Lower leg skin (tissue), 4 donors: ENCODE measurements around the gene SMC3. TPM values are rescaled to one million over a fixed set of nuclear protein-coding genes. Genes with fewer than 3 reads are reported as not detected.

Source experiments
- DNase-seq, 2 donors: peaks; one replicate each; pipeline ENCODE4 v3.0.0-alpha.2; 2019; ENCODE audit warnings: low spot score in 2 of 2
- H3K4me3 ChIP-seq: fragments of 200-600 bp; sonication (generic); 2 replicates; pipeline ENCODE4 v1.5.1; 2017; ENCODE audit warnings: mild to moderate bottlenecking, low read depth; ENCODE audit not compliant: poor library complexity, severe bottlenecking
- POLR2A ChIP-seq, 2 donors: fragments of 450-650 bp; IDR thresholded peaks; one replicate each; pipeline ENCODE4 v1.6.1; 2016 to 2017; ENCODE audit warnings: antibody characterized with exemption in 2 of 2, mild to moderate bottlenecking in 1 of 2, moderate library complexity in 1 of 2
- WGBS, 2 donors: methylation state at CpG; one replicate each; pipeline ENCODE4 v1.1.5; 2018; 5-methylcytosine and 5-hydroxymethylcytosine counted together
- intact Hi-C: fragments of 100-400 bp; cut with DNase I; formaldehyde crosslinking; loops from one replicate; pipeline ENCODE4 v1.15.0; 2023; ENCODE audit warnings: low total_unique reads
- total RNA-seq, 4 donors: library from RNA; depleted of rRNA; stranded (reverse); fragments of >200 nt; gene quantifications; one replicate each; pipeline ENCODE4 v1.1.0, GENCODE V29; 2016
- TF ChIP-seq, protein P1 (sequence below), 3 donors: fragments of 450-650 bp; IDR thresholded peaks; one replicate each; pipeline ENCODE4 v1.5.1; 2016; ENCODE audit warnings: antibody characterized with exemption in 3 of 3, mild to moderate bottlenecking in 3 of 3, moderate library complexity in 2 of 3

The SMC3 gene
- total RNA-seq, 4 donors from 2014 or later: 23.7 to 31.6 (median 30.5) TPM

DNA sequence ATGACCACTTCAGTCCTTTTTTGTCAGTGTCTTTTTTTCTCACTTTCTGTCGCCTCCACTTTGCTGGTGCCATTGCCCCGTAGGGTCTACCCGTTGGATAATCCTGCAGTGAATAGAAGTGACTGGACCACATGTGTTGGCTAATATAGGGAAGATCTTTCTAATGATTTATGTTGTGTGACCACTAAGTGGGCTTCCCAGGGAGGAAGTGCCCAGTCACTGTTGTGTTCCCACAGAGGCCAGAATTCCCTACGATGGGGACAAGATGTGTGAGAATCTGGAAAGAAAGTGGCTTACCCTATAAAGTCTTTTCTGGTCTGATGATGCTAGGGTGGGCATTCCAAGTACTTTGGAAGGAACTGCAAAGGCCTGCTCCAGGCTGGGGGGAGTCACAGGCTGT, 28.4 kb upstream of the SMC3 start:
- no peak overlapping the region for H3K4me3 ChIP-seq
- TF ChIP-seq POLR2A (IDR thresholded peaks at IDR 0.05): no peak
- TF ChIP-seq, protein P1, sequence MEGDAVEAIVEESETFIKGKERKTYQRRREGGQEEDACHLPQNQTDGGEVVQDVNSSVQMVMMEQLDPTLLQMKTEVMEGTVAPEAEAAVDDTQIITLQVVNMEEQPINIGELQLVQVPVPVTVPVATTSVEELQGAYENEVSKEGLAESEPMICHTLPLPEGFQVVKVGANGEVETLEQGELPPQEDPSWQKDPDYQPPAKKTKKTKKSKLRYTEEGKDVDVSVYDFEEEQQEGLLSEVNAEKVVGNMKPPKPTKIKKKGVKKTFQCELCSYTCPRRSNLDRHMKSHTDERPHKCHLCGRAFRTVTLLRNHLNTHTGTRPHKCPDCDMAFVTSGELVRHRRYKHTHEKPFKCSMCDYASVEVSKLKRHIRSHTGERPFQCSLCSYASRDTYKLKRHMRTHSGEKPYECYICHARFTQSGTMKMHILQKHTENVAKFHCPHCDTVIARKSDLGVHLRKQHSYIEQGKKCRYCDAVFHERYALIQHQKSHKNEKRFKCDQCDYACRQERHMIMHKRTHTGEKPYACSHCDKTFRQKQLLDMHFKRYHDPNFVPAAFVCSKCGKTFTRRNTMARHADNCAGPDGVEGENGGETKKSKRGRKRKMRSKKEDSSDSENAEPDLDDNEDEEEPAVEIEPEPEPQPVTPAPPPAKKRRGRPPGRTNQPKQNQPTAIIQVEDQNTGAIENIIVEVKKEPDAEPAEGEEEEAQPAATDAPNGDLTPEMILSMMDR (IDR thresholded peaks at IDR 0.05): no peak
- DNase-seq: no peak
- intact Hi-C loops: no loop called here
- 85 to 88% methylated on average over 4 of the region's 4 CpGs for WGBS, 2 donors

DNA sequence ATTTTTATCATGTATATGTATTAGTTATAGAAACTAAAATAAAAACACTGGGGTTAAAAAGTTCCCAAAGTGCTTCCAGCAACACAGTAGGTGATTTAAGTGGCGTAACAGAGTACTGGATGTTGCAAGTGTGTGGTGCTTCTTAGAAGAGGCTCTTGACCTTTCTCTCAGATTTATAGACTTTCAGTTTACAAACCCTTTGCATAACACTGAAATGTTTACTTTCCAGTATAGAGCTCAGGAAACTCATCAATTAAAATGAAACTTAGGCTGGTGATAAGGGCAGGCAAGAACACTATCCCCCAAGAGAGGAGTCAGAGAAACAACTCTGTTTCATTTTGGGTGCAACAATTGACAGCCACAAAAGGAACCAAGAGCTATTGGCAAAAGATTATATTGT, 27.5 kb upstream of the SMC3 start:
- H3K4me3 ChIP-seq: no peak overlapping the region
- no peak for TF ChIP-seq POLR2A (IDR thresholded peaks at IDR 0.05)
- TF ChIP-seq, protein P1 (IDR thresholded peaks at IDR 0.05): no peak
- DNase-seq: no peak
- intact Hi-C loops: no loop called here
- WGBS, 2 donors: 93 to 100% methylated on average over 1 of the region's 1 CpG

DNA sequence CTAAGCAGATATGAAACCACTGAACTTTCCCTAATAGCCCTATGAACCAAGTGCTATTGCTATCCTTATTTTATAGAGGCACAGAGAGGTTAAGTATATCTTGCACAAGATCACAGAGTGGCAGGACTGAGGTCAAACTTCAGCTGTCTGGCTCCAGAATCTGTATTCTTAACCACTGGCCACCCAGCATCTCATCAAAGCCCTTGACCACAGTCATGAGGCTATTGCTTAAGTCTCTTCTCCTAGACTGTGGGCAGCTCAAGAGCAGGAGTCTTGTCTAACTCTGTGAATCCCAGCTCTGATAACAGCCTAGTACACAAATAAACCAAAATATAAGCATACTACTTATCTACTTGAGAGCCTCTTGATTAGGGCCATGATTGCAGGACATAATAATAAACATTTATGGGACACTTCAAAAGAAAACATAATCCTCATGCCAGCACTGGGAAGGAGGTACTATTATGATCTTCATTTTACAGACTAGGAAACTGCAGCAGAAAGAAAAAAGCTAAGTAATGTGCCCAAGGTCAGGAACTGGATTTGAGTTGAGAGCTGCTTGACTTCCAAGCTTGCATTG, 22.4 kb upstream of the SMC3 start:
- TF ChIP-seq, protein P1 (IDR thresholded peaks at IDR 0.05): no peak
- TF ChIP-seq POLR2A (IDR thresholded peaks at IDR 0.05): no peak
- no peak overlapping the region for H3K4me3 ChIP-seq
- intact Hi-C loops: loop anchor here (5.0 kb wide), 1 partner anchor 233 kb away; no protein-coding TSS in a partner anchor
- no peak for DNase-seq

DNA sequence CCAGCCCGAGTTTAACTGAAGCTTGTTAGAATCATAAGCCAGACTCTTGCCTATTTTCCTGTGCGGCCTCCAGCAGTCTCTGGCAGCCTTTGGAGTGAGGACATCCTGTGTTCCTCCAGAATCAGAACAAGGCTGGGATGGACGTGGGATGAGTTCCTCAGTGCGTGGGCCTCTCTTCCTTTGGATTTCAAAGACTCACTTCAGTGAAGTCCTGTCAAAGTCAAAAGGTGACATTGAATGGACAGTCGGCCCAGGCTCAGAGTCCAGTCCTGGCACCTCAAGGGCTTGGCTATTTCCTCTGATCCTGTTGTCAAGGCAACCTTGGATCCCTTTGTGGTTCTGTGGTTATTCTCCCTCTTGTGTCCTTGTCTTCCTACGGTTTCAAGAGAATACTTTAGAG, 21.4 kb upstream of the SMC3 start:
- 81 to 83% methylated on average over 6 of the region's 6 CpGs for whole genome bisulfite sequencing, 2 donors
- intact Hi-C loops: loop anchor here (5.0 kb wide), 1 partner anchor 234 kb away; no protein-coding TSS in a partner anchor
- no peak overlapping the region for H3K4me3 ChIP-seq
- no peak for TF ChIP-seq POLR2A (IDR thresholded peaks at IDR 0.05)
- TF ChIP-seq, protein P1 (IDR thresholded peaks at IDR 0.05): no peak
- no peak for DNase-seq

DNA sequence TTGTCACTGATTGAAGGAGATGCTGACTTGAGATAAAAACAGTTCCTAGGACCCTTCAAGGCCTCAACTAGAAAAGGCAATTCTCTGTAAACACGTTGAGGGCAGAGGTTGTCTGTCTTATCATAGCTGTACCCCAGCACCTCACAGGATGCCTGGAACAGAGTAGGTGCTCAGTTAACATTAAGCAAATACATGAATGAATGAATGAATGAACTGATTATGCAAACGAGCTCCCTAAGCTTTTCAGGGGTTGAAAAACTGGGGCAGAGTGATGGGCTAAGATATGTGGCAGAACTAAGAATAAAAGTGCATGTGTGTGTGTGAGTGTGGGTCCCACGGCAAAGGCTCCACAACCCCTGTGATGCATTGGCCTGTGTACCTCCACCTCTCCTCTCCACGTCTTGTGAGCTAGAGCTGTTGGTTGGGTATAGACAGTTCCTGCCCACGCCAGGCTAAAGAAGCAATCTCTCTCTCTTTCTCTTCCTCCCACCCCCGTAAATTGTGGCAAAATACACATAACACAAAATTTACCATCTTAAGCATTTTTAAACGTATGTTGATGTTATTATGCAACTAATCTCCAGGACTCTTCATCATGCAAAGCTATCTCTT, 20.9 kb upstream of the SMC3 start:
- DNase-seq: no peak
- TF ChIP-seq POLR2A (IDR thresholded peaks at IDR 0.05): no peak
- TF ChIP-seq, protein P1 (IDR thresholded peaks at IDR 0.05): no peak
- WGBS, 2 donors: 73 to 75% methylated on average over 7 of the region's 7 CpGs
- intact Hi-C loops: loop anchor here (5.0 kb wide), 1 partner anchor 234 kb away; no protein-coding TSS in a partner anchor
- H3K4me3 ChIP-seq: no peak overlapping the region
